ENCODE measurements around the gene ULK4. TPM values are rescaled to one million over a fixed set of nuclear protein-coding genes. Genes with fewer than 3 reads are reported as not detected.

Gene ULK4
- total RNA-seq, 1 donor from 2014 or later: 8.4 TPM

DNA sequence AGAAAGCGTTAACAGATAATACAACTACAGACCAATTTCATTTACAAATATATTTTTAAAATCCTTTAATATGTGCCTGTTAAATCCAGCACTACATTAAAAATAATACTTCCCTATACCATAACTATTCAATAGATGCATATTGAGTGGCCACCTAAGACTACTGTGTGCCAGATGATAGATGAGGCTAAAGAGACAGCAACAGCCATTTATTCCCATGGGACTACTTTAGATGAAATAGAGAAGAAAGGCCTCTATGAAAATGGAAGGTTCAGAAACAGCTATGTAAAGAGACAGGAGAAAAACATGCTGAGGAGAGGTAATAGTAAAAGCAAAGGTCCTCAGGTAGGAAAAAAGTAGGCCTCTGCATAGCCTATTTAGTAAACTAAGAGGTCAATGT is 358.1 kb downstream of the ULK4 start:
- Histone ChIP-seq H3K4me3 (ENCODE audit: low read length in 3 of 3) (no peak overlapping the region), H3K36me3 (ENCODE audit: control insufficient read depth in 3 of 3, insufficient read depth in 3 of 3, low read length in 3 of 3) (no peaks in the 10 kb centered on the region)

DNA sequence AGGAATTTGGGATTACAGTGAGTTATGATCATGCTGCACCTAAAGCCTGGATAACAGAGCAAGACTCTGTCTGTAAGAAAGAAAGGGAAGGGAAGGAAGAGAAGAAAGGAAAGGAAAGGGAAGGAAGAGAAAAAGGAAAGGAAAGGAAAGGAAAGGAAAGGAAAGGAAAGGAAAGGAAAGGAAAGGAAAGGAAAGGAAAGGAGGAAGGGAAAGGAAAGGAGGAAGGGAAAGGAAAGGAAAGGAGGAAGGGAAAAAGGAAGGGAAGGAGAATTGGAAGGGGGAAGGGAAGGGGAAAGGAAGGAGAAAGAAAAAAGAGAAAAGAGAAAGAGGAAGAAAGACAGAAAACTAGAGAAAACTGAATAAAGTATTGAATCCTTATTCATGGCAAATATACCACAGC is 359.8 kb downstream of the ULK4 start:
- Histone ChIP-seq H3K9me3 (ENCODE audit: control insufficient read depth in 3 of 3, low read length in 3 of 3) (no peaks in the 10 kb centered on the region), H3K4me3 (ENCODE audit: low read length in 3 of 3) (no peak overlapping the region)

More for the DNA sequence above, 358.1 kb downstream of the ULK4 start:
- Histone ChIP-seq H3K27ac (ENCODE audit: low read depth, low read length) (no peak overlapping the region), H3K27me3 (ENCODE audit: control insufficient read depth in 3 of 3, insufficient read depth in 3 of 3, low read length in 3 of 3) (no peaks in the 10 kb centered on the region), H3K9ac (ENCODE audit: low read depth in 1 of 3, low read length in 3 of 3) (no peak overlapping the region), H3K9me3 (ENCODE audit: control insufficient read depth in 3 of 3, low read length in 3 of 3) (no peaks in the 10 kb centered on the region), H3K4me1 (ENCODE audit: control insufficient read depth in 3 of 3, insufficient read depth in 3 of 3, low read length in 3 of 3) (no peaks in the 10 kb centered on the region)

DNA sequence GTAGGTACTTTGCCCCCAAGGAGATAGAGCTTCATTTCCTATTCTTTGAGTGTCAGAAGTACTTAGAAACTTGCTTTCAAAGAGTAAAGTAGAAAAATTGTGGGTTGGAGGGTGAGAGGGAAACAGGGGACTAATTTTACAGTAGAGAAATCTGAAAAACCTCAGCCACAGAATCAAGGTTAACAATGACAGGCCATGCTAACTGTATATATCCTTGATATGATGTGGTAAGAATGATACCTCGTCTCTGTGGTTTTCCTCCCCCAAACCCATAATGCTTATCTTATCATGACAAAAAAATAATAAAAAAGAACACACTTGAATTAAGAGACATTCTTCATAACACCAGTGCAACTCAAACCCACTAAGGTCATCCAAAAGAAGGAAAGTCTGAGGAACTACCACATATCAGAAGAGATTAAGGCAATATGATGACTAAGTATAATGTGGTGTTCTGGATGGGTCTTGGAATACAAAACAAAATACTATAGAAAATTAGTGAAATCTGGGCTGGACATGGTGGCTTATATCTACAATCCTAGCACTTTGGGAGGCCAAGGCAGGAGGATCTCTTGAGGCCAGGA is 360.4 kb downstream of the ULK4 start:
- H3K27ac ChIP-seq (ENCODE audit: low read depth, low read length): no peak overlapping the region
- no peak overlapping the region for H3K9ac ChIP-seq (ENCODE audit: low read depth in 1 of 3, low read length in 3 of 3)
- H3K4me3 ChIP-seq (ENCODE audit: low read length in 3 of 3): no peak overlapping the region
- H3K4me1 ChIP-seq (ENCODE audit: control insufficient read depth in 3 of 3, insufficient read depth in 3 of 3, low read length in 3 of 3): no peaks in the 10 kb centered on the region
- no peaks in the 10 kb centered on the region for H3K27me3 ChIP-seq (ENCODE audit: control insufficient read depth in 3 of 3, insufficient read depth in 3 of 3, low read length in 3 of 3)
- H3K36me3 ChIP-seq (ENCODE audit: control insufficient read depth in 3 of 3, insufficient read depth in 3 of 3, low read length in 3 of 3): no peaks in the 10 kb centered on the region
- H3K9me3 ChIP-seq (ENCODE audit: control insufficient read depth in 3 of 3, low read length in 3 of 3): no peaks in the 10 kb centered on the region

More for the DNA sequence above, 359.8 kb downstream of the ULK4 start:
- Histone ChIP-seq H3K9ac (ENCODE audit: low read depth in 1 of 3, low read length in 3 of 3) (no peak overlapping the region), H3K4me1 (ENCODE audit: control insufficient read depth in 3 of 3, insufficient read depth in 3 of 3, low read length in 3 of 3) (no peaks in the 10 kb centered on the region), H3K27me3 (ENCODE audit: control insufficient read depth in 3 of 3, insufficient read depth in 3 of 3, low read length in 3 of 3) (no peaks in the 10 kb centered on the region), H3K36me3 (ENCODE audit: control insufficient read depth in 3 of 3, insufficient read depth in 3 of 3, low read length in 3 of 3) (no peaks in the 10 kb centered on the region), H3K27ac (ENCODE audit: low read depth, low read length) (no peak overlapping the region)

- H3K4me3 ChIP-seq (ENCODE audit: low read length in 3 of 3): no peak overlapping the region
- no peaks in the 10 kb centered on the region for H3K4me1 ChIP-seq (ENCODE audit: control insufficient read depth in 3 of 3, insufficient read depth in 3 of 3, low read length in 3 of 3)
- H3K27me3 ChIP-seq (ENCODE audit: control insufficient read depth in 3 of 3, insufficient read depth in 3 of 3, low read length in 3 of 3): no peaks in the 10 kb centered on the region
- no peaks in the 10 kb centered on the region for H3K9me3 ChIP-seq (ENCODE audit: control insufficient read depth in 3 of 3, low read length in 3 of 3)
- H3K9ac ChIP-seq (ENCODE audit: low read depth in 1 of 3, low read length in 3 of 3): no peak overlapping the region
- no peaks in the 10 kb centered on the region for H3K36me3 ChIP-seq (ENCODE audit: control insufficient read depth in 3 of 3, insufficient read depth in 3 of 3, low read length in 3 of 3)
- H3K27ac ChIP-seq (ENCODE audit: low read depth, low read length): no peak overlapping the region
Measured at GRCh38 chr3:41600616-41601015, 361.3 kb downstream of the ULK4 start.

DNA sequence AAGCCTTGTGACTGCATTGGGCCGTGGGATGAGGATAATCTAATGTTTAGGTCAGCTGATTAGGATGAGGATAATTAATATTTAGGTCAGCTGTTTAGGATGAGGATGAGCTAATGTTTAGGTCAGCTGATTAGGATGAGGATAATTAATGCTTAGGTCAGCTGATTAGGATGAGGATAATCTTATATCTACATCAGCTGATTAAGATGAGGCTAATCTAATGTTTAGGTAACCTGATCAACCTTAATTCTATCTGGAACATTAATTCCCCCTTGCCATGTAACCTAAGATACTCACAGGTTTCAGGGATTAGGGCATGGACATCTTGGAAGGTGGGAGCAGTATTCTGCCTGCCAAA is 362.8 kb downstream of the ULK4 start:
- H3K9me3 ChIP-seq (ENCODE audit: control insufficient read depth in 3 of 3, low read length in 3 of 3): no peaks in the 10 kb centered on the region

DNA sequence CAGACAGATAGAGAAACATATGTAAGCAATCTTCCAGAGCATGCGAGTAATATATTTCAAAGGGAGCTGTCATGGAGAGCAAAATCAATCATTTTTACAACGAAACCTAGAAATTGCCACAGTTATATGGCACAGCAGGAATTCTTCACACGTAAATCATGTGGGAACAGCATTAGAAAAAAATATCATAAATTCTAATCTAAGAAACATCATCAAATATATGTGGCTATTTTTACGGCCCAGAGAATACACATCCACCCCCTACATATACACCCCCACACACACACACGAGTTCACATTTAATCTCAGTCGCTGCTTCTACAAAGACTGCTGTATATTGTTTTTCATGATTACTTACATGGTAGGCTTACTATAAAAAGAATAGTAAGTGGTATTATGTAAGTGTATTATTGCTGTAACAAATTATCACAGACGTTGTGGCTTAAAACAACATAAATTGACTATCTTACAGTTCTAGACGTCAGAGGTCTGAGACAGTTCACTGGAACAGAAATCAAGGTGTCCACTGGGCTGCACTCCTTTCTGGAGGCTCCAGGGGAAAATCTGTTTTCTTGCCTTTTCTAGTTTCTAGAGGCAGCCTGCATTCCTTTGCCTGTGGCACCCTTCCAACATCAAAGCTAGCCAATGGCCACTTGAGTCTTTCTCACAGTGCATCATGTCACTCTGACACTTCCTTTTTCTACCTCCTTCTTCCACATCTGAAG is 363.3 kb downstream of the ULK4 start:
- no peaks in the 10 kb centered on the region for H3K9me3 ChIP-seq (ENCODE audit: control insufficient read depth in 3 of 3, low read length in 3 of 3)
- no peaks in the 10 kb centered on the region for H3K27me3 ChIP-seq (ENCODE audit: control insufficient read depth in 3 of 3, insufficient read depth in 3 of 3, low read length in 3 of 3)
- no peak overlapping the region for H3K9ac ChIP-seq (ENCODE audit: low read depth in 1 of 3, low read length in 3 of 3)
- no peaks in the 10 kb centered on the region for H3K4me1 ChIP-seq (ENCODE audit: control insufficient read depth in 3 of 3, insufficient read depth in 3 of 3, low read length in 3 of 3)
- no peaks in the 10 kb centered on the region for H3K36me3 ChIP-seq (ENCODE audit: control insufficient read depth in 3 of 3, insufficient read depth in 3 of 3, low read length in 3 of 3)
- H3K4me3 ChIP-seq (ENCODE audit: low read length in 3 of 3): no peak overlapping the region
- no peak overlapping the region for H3K27ac ChIP-seq (ENCODE audit: low read depth, low read length)

More for the DNA sequence above, 362.8 kb downstream of the ULK4 start:
- Histone ChIP-seq H3K4me3 (ENCODE audit: low read length in 3 of 3) (no peak overlapping the region), H3K27me3 (ENCODE audit: control insufficient read depth in 3 of 3, insufficient read depth in 3 of 3, low read length in 3 of 3) (no peaks in the 10 kb centered on the region), H3K4me1 (ENCODE audit: control insufficient read depth in 3 of 3, insufficient read depth in 3 of 3, low read length in 3 of 3) (no peaks in the 10 kb centered on the region), H3K36me3 (ENCODE audit: control insufficient read depth in 3 of 3, insufficient read depth in 3 of 3, low read length in 3 of 3) (no peaks in the 10 kb centered on the region), H3K27ac (ENCODE audit: low read depth, low read length) (no peak overlapping the region), H3K9ac (ENCODE audit: low read depth in 1 of 3, low read length in 3 of 3) (no peak overlapping the region)

- Histone ChIP-seq H3K36me3 (ENCODE audit: control insufficient read depth in 3 of 3, insufficient read depth in 3 of 3, low read length in 3 of 3) (no peaks in the 10 kb centered on the region), H3K4me3 (ENCODE audit: low read length in 3 of 3) (no peak overlapping the region), H3K4me1 (ENCODE audit: control insufficient read depth in 3 of 3, insufficient read depth in 3 of 3, low read length in 3 of 3) (no peaks in the 10 kb centered on the region), H3K27ac (ENCODE audit: low read depth, low read length) (no peak overlapping the region), H3K9ac (ENCODE audit: low read depth in 1 of 3, low read length in 3 of 3) (no peak overlapping the region), H3K27me3 (ENCODE audit: control insufficient read depth in 3 of 3, insufficient read depth in 3 of 3, low read length in 3 of 3) (no peaks in the 10 kb centered on the region), H3K9me3 (ENCODE audit: control insufficient read depth in 3 of 3, low read length in 3 of 3) (no peaks in the 10 kb centered on the region)
Measured at GRCh38 chr3:41593774-41594173, 368.1 kb downstream of the ULK4 start.

DNA sequence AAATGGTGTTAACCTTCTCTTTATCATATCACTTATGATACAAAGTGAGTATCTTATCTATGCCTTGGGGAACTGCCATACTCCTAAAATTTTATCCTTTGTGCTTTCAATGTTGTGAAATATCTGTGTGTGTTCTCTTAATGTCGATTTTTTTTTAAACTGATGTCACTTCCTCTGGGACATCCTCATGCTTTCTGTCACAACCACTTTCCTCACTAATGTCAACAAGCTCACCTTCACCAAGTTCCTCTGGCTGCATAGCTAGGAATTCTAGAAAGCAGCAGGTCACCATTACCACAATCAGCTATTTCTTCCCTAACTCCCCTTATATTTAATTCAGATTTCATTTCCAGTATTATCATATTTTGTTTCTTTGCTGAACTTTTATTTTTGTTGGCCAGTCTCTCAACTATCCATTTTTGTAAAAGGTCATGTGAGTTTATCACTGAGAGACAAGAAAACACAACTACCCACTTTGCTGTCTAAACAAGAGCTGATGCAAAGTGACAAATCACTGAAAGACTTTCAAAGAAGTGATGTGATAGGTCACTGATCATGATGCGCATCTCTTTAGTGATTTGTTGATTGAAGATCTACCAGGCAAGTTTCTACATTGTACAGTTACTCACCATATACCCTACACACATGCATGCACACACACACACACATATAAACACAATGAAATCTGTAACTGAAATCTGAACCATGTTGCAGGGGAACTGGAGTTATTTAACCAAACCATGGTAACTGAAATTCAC is 369.0 kb downstream of the ULK4 start:
- H3K36me3 ChIP-seq (ENCODE audit: control insufficient read depth in 3 of 3, insufficient read depth in 3 of 3, low read length in 3 of 3): no peaks in the 10 kb centered on the region
- no peak overlapping the region for H3K27ac ChIP-seq (ENCODE audit: low read depth, low read length)
- H3K27me3 ChIP-seq (ENCODE audit: control insufficient read depth in 3 of 3, insufficient read depth in 3 of 3, low read length in 3 of 3): no peaks in the 10 kb centered on the region
- H3K9me3 ChIP-seq (ENCODE audit: control insufficient read depth in 3 of 3, low read length in 3 of 3): no peaks in the 10 kb centered on the region
- H3K4me1 ChIP-seq (ENCODE audit: control insufficient read depth in 3 of 3, insufficient read depth in 3 of 3, low read length in 3 of 3): no peaks in the 10 kb centered on the region
- H3K9ac ChIP-seq (ENCODE audit: low read depth in 1 of 3, low read length in 3 of 3): no peak overlapping the region
- no peak overlapping the region for H3K4me3 ChIP-seq (ENCODE audit: low read length in 3 of 3)

- H3K4me1 ChIP-seq (ENCODE audit: control insufficient read depth in 3 of 3, insufficient read depth in 3 of 3, low read length in 3 of 3): no peaks in the 10 kb centered on the region
- no peaks in the 10 kb centered on the region for H3K27me3 ChIP-seq (ENCODE audit: control insufficient read depth in 3 of 3, insufficient read depth in 3 of 3, low read length in 3 of 3)
- H3K4me3 ChIP-seq (ENCODE audit: low read length in 3 of 3): no peak overlapping the region
- H3K36me3 ChIP-seq (ENCODE audit: control insufficient read depth in 3 of 3, insufficient read depth in 3 of 3, low read length in 3 of 3): no peaks in the 10 kb centered on the region
- no peaks in the 10 kb centered on the region for H3K9me3 ChIP-seq (ENCODE audit: control insufficient read depth in 3 of 3, low read length in 3 of 3)
- no peak overlapping the region for H3K9ac ChIP-seq (ENCODE audit: low read depth in 1 of 3, low read length in 3 of 3)
- H3K27ac ChIP-seq (ENCODE audit: low read depth, low read length): no peak overlapping the region
Measured at GRCh38 chr3:41583014-41583413, 378.9 kb downstream of the ULK4 start.

DNA sequence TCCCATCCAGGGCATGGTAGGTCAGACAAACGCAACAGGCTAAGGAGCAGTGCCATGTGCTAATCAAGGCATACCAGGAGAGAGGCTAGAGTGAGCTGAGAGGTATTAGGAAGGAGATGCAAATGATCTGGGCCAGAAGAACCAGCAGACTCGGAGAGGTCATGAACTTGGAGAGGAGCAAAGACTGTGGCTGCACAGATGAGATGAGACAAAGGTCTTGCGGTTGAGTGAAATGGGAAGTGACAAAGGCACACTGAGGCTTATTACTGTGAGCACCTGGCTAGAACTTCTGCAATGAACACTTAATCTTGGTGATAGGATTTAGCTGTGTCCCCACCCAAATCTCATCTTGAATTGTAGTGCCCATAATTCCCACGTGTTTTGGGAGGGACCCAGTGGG is 380.2 kb downstream of the ULK4 start:
- Histone ChIP-seq H3K9ac (ENCODE audit: low read depth in 1 of 3, low read length in 3 of 3) (no peak overlapping the region), H3K27me3 (ENCODE audit: control insufficient read depth in 3 of 3, insufficient read depth in 3 of 3, low read length in 3 of 3) (no peaks in the 10 kb centered on the region), H3K9me3 (ENCODE audit: control insufficient read depth in 3 of 3, low read length in 3 of 3) (no peaks in the 10 kb centered on the region), H3K4me1 (ENCODE audit: control insufficient read depth in 3 of 3, insufficient read depth in 3 of 3, low read length in 3 of 3) (no peaks in the 10 kb centered on the region), H3K4me3 (ENCODE audit: low read length in 3 of 3) (no peak overlapping the region), H3K27ac (ENCODE audit: low read depth, low read length) (no peak overlapping the region), H3K36me3 (ENCODE audit: control insufficient read depth in 3 of 3, insufficient read depth in 3 of 3, low read length in 3 of 3) (no peaks in the 10 kb centered on the region)
